Gastroesophageal sphincter (tissue), 3 donors: ENCODE results near the gene HS2ST1.
A peak's percentile ranks its signal among the peaks of the same experiment; 100 is the strongest.

Experiments
- CTCF ChIP-seq, 4 experiments: fragments of 200-600 bp in 2 of 4; fragments of 450-650 bp in 2 of 4; sonication (generic) in 1 of 4; IDR thresholded peaks; one replicate each; pipeline ENCODE4 v1.5.1; 2017 to 2019; ENCODE audit warnings: antibody characterized with exemption in 4 of 4, mild to moderate bottlenecking in 2 of 4, moderate library complexity in 2 of 4
- EP300 ChIP-seq: sonication (generic); formaldehyde crosslinking; IDR thresholded peaks from one replicate; pipeline ENCODE4 v1.6.1; 2017; ENCODE audit warnings: antibody characterized with exemption, mild to moderate bottlenecking
- POLR2A ChIP-seq, 2 donors: fragments of 450-650 bp; IDR thresholded peaks; one replicate each; pipeline ENCODE4 v1.6.1; 2017; ENCODE audit warnings: antibody characterized with exemption in 2 of 2, mild to moderate bottlenecking in 2 of 2, moderate library complexity in 1 of 2
- POLR2AphosphoS5 ChIP-seq: sonication (generic); formaldehyde crosslinking; IDR thresholded peaks from one replicate; pipeline ENCODE4 v1.6.1; 2017; ENCODE audit warnings: antibody characterized with exemption

GRCh38 chr1:86913896-86914600, 387 bp upstream of the HS2ST1 start, which contains the start of gene SELENOF:
- TF ChIP-seq CTCF (IDR thresholded peaks at IDR 0.05) = peak in 2 of 4 experiments; percentile 13 to 22
- no peak for TF ChIP-seq POLR2A (IDR thresholded peaks at IDR 0.05)
- TF ChIP-seq POLR2AphosphoS5 = peak; percentile 3
- no peak for TF ChIP-seq EP300
